DMS79 (cell line): Measurements from ENCODE around the gene NDUFV1.
A peak's percentile ranks its signal among the peaks of the same experiment; 100 is the strongest.
"Not testable (repeated sequence)": the region's sequence is repeated elsewhere in the genome, so short reads cannot be mapped to it uniquely, and the experiment has no call there.

ENCODE experiments used
- DNase-seq: peaks from one replicate; lab custom pipeline; 2025; lab: John Stamatoyannopoulos, UW

The NDUFV1 gene

DNA sequence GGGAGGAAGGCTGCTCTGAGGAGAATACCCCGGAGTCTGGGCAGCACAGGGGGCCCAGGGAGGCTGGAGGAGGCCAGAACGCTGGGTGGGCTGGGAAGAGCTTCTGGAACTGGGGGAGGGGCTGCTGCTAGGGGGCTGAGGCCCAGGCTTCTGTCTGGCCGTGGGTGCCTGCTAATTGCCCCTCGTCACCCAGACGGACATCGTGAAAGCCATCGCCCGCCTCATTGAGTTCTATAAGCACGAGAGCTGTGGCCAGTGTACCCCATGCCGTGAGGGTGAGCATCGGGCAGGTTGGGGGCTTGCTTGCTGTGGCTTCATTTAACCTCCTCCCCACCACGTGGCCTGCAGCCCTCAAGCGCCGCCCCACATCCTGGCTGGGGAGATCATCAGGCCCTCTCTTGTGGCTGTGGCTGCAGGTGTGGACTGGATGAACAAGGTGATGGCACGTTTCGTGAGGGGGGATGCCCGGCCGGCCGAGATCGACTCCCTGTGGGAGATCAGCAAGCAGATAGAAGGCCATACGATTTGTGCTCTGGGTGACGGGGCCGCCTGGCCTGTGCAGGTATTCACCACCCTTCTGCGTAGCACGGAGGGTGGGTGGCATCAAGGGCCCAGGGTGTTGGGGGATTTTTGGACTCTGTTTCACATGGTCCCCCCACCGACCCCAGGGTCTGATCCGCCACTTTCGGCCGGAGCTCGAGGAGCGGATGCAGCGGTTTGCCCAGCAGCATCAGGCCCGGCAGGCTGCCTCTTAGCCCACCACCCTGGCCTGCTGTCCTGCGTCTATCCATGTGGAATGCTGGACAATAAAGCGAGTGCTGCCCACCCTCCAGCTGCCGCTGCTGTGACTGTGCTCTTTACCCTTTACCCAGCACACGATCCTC is 5.2 kb downstream of the NDUFV1 start:
- no peak for DNase-seq

DNA sequence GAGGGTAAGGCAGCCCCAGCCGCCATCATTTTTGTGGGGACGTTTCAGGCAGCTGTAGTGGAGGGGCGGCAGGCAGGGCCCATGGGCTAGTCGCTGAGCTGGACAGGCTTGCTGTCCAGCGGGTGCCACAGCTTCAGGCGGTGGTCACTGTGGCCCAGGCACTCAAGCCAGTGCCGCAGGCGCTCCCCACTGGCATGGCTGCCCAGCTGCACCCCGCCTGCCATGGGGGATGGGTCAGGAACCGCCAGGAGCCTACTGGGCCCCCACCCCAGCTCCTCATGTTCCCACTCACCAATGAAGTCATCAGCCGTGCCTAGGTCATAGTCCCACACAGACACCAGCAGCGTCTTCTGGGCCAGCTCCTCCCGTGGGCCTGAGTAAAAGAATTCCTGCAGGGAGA is 6.0 kb downstream of the NDUFV1 start:
- DNase-seq: no peak

DNA sequence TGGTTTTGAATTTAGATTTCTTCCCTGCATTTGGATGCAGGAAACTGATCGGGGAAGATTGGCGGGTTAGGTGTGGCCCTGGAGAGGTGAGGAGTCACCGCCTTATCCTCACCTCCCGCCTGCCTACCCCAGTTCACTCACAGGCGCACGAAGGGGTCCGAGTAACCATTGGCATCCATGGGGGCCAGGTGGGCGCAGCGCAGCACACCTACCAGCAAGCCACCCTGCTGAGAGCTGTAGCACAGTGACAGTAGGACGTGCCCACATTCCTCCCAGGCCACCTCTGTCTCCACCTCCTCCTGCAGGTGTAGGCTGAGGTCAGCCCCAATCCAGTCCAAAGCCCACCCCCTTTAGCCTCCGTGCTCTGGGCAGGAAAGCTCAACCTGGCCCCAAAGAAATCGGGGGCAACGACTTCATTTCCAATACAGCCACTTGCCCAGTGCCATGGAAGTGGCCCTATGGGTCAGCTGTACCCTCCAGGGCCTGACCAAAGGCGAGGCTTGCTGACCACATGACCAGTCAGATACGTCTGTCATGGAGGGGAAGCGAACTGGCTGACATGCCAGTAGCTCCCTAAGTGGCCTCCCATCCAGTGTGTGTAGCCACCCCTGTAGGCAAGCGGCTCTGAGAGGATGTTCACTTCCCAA is 6.7 kb downstream of the NDUFV1 start:
- no peak for DNase-seq

DNA sequence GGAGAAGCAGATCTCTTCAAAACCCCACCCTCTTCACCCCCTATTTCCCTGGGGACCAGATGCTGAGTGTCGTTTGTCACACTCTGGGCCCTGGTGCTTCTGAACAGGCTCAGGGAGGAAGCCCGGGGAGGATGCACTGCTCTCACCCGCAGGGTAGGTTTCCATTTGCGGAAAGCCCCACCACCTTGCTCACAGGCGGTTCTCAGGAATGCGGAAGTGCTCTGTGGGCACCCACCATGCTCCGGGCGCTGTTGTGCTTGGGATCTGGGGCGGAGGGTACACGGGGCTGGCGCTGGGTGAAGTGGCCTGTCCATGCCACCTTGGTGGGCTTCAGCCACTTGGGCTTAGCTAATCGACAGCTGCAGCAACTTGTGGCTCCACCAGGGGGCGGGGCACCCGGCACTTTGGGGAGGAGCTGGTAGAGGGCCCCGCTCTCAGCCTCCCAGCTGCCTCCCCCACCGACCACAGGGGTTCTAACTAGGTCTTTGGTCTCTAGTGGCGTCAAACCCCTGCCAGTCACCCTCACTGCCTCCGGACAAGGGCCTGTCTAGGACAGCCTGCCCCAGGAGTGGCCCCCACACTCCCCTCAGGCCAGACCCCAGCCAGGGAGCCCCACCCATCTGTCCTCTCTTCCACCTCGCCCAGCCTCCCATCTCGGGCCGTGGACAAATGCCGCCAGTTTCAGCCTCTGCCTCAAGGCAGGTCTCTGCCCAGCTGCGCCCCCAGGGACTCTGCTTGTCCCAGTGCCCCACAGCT is 7.4 kb downstream of the NDUFV1 start:
- no peak for DNase-seq

DNA sequence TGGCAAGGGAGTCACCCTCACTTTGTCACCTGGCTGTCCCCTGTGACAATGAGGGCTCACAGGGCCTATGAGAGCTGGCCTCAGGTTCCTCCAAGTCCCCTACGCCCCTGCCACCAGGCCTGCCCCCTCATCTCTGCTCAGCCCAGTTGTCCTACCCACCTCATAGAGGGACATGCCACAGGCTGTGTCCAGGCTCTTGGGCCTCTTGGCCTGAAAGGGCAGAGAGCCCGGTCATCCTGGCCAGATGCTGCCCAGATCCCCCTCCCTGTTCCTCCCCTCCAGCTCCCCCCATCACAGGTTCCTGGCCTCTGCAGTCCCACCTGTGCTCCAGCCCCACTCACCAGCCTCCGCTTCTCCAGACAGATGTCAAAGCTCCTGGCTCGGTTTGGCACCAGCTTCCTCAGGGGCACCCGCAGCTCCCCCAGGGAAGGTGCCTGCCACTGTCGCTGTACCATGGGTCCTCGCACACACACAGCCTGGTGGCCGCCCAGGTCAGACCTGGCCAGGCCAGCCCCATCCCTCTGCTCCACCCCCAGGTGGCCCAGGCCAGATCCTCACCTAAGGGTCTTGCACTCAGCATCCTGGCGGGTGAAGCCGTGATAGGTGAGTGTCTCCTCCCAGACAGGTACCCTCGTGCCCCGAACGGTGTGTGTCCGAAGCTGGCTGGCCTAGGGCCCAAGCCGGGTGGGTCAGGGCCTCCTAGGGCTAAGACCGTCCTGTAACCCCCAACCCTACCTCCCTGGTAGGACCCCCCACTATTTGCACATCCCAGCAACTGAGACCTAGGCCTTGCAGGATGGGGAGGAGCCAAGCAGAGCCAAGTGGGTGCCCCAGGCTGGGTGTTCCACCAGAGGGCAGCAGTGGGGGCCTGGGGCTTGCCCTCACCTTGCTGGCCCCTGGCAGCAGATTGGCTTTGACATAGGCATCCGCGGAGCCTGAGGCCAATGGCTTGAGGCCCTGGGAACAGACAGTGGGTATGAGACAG is 8.3 kb downstream of the NDUFV1 start:
- no peak for DNase-seq

DNA sequence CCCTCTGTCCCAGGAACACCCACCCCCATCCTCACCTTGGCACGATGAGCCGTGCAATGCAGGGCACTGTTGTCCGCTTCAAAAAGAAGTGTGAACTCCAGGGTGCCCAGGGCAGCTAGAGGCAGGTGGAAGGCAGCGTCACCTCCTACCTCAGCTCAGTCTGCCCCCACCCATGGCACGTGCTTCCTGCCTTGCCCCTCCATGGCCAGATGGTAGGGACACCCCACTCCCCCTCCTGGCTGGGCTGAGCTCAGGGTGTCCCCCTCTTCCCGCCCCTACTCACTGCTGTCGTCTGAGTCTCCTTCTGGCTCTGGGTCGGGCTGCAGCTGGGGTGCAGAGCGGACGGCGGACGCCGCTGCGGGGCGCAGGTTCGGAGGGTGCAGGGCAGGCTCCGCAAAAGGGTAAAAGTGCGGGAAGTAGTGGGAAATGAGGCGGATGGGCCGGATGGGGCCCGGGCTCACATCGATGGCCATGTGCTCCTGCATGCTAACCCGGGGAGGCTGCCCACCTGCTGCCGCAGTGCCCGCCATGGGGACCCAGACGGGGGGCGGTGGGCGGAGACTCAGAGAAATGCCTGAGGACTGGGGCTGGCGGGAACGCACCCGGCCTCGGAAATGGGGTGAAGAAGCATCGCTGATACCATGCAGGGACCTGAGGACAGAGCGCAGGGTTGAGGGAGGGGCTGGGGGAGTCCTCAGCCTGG is 9.1 kb downstream of the NDUFV1 start:
- no peak for DNase-seq

DNA sequence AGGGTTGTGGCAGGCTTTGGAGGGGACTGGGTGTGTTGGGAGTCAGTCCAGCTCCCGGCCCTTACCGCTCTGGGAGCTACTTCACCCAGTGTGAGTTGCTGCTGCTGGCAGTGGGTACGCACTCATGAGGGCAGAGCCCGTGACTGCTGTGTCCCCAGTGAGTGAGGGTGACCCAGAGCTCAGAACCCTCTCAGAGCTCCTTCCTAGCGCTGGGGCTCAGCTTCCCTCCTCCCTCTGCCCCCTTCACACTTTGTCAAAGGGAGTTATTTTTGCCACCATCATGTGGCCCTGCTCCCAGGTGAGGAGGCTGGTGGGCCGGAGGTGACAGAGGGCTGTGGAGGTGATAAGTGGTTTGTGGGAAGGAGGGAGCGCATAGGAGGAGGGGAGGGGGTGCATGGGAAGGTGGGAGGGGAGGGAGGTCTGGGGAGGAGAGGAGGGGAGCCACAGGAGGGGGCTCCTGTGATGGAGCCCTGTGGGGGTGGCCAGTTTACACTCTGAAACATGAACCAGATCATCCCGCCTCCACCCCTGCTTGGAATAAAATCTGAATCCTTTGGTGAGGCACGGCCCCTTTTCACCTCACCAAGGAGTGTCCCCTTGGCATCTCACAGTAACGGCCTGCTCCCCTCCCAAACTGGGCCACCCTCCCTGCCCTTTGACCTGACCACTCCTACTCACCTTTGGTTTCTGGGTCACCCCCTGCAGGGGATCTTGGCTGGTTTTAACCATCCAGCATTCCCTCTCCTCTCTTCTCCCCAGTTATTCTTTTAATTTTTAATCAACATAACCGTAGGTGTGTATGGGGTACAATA is 9.9 kb downstream of the NDUFV1 start:
- peak; percentile 63 for DNase-seq

DNA sequence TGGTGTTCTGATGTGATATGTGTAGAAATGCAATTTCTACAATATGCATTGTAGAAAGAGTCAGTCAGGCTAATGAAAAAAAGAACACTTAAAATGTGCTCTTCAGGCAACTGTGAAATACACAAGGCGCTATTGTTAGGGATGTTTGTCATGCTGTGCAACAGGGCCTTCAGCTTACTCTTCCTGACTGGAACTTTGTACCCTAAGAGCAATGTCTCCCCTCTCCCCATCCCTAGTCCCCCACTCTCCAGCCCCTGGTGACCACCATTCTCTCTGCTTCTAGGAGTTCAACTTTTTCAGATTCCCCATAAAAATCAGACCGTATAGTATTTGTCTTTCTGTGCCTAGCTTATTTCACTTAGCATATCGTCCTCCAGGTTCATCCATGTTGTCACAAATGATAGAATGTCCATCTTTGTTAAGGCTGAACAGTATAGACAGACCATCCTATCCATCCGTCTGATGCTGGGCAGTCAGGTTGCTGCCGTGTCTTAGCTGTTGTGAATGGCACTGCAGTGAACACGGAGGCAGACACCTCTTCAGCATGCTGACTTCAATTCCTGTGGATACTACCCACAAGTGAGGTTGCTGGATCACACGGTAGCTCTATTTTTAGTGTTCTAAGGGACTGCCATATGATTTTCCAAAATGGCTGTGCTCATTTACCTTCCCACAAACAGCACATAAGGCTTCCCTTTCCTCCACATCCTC is 10.7 kb downstream of the NDUFV1 start:
- DNase-seq: no peak

DNA sequence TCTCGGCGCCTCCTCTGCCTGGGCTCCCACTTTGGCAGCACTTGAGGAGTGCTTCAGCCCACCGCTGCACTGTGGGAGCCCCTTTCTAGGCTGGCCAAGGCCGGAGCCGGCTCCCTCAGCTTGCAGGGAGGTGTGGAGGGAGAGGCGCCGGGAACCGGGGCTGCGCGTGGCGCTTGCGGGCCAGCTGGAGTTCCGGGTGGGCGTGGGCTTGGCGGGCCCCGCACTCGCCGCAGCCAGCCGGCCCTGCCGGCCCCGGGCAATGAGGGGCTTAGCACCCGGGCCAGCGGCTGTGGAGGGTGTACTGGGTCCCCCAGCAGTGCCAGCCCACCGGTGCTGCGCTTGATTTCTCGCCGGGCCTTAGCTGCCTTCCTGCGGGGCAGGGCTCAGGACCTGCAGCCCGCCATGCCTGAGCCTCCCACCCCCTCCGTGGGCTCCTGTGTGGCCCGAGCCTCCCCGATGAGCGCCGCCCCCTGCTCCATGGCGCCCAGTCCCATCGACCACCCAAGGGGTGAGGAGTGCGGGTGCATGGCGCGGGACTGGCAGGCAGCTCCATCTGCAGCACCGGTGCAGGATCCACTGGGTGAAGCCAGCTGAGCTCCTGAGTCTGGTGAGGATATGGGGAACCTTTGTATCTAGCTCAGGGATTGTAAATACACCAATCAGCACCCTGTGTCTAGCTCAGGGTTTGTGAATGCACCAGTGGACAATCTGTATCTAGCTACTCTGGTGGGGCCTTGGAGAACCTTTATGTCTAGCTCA is 12.3 kb downstream of the NDUFV1 start:
- not testable (repeated sequence) for DNase-seq

DNA sequence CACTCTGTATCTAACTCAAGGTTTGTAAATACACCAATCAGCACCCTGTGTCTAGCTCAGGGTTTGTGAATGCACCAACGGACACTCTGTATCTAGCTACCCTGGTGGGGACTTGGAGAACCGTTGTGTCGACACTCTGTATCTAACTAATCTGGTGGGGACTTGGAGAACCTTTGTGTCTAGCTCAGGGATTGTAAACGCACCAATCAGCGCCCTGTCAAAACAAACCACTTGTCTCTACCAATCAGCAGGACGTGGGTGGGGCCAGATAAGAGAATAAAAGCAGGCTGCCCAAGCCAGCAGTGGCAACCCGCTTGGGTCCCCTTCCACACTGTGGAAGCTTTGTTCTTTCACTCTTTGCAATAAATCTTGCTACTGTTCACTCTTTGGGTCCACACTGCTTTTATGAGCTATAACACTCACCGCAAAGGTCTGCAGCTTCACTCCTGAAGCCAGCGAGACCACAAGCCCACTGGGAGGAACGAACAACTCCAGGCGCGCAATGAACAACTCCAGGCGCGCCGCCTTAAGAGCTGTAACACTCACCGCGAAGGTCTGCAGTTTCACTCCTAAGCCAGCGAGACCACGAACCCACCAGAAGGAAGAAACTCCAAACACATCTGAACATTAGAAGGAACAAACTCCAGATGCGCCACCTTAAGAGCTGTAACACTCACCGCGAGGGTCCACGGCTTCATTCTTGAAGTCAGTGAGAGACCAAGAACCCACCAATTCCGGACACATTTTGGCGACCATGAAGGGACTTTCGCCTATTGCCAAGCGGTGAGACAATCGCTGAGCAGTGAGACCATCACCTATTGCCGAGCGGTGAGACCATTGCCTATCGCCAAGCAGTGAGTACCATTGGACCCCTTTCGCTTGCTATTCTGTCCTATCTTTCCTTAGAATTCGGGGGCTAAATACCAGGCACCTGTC is 13.2 kb downstream of the NDUFV1 start:
- not testable (repeated sequence) for DNase-seq

DNA sequence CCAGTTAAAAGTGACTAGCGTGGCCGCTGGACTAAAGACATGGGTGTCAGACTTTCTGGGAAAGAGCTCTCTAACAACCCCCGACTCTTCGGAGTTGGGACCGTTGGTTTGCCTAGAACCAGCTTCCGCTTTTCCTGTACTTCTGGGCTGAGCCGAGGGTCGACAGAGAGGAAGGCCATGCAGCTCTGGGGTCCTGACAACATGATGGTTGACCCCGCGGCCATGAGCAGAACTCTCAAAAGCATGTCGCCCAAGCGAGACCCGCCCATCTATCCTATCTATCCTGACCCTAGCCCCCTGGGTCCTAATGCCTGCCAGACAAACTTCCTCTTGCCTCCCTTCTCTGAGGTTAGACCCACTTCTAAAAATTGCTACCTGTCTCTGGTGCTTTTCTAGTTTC is 13.9 kb downstream of the NDUFV1 start:
- DNase-seq: not testable (repeated sequence)

DNA sequence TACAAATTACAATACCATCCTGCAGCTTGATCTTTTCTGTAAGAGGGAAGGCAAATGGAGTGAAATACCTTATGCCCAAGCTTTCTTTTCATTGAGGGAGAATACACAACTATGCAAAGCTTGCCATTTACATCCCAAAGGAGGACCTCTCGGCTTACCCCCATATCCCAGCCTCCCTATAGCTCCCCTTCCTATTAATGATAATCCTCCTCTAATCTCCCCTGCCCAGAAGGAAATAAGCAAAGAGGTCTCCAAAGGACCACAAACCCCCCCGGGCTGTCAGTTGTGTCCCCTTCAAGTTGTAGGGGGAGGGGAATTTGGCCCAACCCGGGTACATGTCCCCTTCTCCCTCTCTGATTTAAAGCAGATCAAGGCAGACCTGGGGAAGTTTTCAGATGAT is 15.2 kb downstream of the NDUFV1 start:
- not testable (repeated sequence) for DNase-seq

DNA sequence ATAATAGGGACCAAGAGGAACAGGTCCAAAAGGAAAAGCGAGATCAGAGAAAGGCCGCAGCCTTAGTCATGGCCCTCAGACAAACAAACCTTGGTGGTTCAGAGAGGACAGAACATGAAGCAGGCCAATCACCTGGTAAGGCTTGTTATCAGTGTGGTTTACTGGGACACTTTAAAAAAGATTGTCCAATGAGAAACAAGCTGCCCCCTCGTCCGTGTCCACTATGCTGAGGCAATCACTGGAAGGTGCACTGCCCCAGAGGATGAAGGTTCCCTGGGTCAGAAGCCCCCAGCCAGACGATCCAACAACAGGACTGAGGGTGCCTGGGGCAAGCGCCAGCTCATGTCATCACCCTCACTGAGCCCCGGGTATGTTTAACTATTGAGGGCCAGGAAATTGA is 16.2 kb downstream of the NDUFV1 start:
- DNase-seq: not testable (repeated sequence)

DNA sequence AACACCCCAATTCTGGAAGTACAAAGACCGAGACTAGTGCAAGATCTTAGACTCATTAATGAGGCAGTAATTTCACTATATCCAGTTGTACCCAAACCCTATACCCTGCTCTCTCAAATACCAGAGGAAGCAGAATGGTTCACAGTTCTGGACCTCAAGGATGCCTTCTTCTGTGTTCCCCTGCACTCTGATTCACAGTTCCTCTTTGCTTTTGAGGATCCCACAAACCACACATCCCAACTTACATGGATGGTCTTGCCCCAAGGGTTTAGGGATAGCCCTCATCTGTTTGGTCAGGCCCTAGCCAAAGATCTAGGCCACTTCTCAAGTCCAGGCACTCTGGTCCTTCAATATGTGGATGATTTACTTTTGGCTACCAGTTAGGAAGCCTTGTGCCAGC is 17.1 kb downstream of the NDUFV1 start:
- DNase-seq: not testable (repeated sequence)

DNA sequence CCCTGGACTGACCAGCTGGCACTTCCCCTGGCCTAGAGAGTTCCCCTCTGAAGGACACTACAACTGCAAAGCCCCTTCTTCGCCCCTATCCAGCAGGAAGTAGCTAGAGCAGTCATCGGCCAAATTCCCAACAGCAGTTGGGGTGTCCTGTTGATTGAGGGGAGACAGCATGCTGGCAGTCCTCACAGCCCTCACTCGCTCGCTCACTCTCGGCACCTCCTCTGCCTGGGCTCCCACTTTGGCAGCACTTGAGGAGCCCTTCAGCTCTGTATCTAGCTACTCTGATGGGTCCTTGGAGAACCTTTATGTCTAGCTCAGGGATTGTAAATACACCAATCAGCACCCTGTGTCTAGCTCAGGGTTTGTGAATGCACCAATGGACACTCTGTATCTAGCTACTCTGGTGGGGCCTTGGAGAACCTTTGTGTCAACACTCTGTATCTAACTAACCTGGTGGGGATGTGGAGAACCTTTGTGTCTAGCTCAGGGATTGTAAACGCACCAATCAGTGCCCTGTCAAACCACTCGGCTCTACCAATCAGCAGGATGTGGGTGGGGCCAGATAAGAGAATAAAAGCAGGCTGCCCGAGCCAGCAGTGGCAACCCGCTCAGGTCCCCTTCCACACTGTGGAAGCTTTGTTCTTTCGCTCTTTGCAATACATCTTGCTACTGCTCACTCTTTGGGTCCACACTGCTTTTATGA is 19.5 kb downstream of the NDUFV1 start:
- DNase-seq: not testable (repeated sequence)

DNA sequence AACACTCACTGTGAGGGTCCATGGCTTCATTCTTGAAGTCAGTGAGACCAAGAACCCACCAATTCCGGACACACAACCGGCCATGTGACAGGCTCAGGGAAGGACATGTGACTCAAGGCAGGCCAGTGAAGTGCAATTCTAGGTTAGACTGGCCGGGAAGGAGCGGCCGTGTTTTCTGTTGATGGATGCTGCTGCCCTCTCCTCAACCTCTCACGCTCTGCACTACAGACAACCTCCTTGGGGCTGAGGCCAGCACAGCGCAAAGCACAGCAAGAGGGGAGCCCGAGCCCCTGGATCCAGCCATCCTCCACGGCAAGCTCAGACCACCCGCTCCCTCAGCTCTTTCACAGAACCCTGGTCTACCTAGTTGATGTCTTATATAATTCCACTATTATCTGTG is 20.2 kb downstream of the NDUFV1 start:
- DNase-seq: no peak

DNA sequence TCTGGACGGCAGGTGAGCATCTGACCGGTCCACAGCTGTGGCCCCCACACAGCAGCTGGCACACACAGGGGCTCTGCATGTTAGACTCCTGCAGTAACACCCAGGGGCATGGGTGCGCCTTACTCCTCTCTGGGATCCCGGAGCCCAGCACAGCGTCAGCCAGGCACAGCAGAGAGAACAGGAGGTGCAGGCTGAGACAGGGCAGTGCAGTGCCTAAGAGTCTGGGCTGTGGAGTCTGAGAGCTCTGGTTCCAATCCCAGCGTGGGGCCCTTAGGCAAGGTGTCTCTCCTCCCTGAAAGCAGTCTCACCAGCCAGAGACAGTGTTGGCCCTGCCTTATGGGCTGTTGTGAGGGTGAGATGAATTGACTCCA is 20.7 kb downstream of the NDUFV1 start:
- no peak for DNase-seq
